Measurements from ENCODE around the gene SCUBE1. TPM values are rescaled to one million over a fixed set of nuclear protein-coding genes. Genes with fewer than 3 reads are reported as not detected.

Gene SCUBE1
- total and polyA plus RNA-seq, 2 of the 8 experiments (the other 6 are each of a cell fraction or from before 2014, with no cell fraction given): 2.3 to 4.9 TPM

DNA sequence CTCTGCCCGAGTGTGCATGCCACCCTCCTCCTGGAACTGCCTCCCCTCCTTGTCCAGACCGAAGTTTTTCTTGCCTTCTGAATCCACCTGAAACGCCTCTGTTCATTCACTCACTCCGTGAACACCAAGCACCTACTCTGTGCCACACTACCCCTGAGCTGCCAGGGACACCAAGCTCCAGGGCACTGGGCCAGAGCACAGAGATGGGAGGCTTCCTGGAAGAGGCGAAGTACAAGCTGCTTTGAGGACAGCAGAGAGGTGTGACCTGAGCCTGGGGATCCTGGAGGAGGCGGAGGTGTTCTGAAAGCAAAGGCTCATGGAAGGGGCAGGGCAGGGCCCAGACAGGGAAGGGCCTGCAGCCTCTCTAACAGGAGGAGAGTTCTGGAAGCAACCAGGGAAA is 47.5 kb downstream of the SCUBE1 start (continued):
- TF ChIP-seq TCF12 (IDR thresholded peaks at IDR 0.05; ENCODE audit: low read depth, low read length) (no peak), SUZ12 (IDR thresholded peaks at IDR 0.05; ENCODE audit: low read length) (no peak)
